Femur (tissue), 1 donor: Measurements from ENCODE around the gene MYO15A.

Experiments used
- DNase-seq: peaks from one replicate; pipeline ENCODE4 v3.0.0-alpha.2; 2017

The MYO15A gene

GRCh38 chr17:18225642-18226283, 117.2 kb downstream of the MYO15A start:
- DNase-seq: peak; percentile 73

DNA sequence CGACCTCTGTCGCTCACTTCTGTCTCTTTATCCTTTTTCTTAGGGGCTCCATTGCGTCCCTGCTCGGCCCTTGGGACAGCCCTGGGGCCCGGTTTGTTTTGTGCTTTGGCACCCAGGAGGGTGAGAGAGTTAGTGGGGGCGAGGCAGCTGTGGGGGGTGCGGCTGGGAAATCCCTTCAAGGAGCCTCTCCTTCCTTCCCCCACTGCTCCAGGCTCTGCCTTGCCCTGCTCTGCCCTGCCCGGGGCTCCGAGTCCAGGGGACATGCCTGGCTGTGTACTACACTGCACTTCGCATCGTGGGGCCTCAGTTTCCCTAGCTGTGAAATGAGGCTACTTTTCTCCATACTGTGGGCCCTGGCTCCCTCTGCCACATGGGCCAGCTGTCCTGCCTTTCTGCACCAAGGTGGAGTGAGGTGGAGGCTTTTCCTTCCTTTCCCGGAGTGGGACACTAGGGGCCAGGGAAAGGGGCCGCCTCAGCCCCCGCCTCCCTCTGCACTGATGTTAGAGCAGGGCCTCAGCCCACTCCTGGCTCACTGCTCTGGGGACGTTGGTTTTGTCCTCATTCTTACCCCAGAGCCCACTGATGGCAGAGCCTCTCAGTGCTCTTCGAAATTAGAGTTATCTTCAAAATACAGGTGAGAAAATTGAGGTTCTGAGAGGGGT, 117.9 kb downstream of the MYO15A start:
- peak; percentile 39 for DNase-seq

- DNase-seq: no peak
Observed at GRCh38 chr17:18227635-18228034, 119.1 kb downstream of the MYO15A start.

DNA sequence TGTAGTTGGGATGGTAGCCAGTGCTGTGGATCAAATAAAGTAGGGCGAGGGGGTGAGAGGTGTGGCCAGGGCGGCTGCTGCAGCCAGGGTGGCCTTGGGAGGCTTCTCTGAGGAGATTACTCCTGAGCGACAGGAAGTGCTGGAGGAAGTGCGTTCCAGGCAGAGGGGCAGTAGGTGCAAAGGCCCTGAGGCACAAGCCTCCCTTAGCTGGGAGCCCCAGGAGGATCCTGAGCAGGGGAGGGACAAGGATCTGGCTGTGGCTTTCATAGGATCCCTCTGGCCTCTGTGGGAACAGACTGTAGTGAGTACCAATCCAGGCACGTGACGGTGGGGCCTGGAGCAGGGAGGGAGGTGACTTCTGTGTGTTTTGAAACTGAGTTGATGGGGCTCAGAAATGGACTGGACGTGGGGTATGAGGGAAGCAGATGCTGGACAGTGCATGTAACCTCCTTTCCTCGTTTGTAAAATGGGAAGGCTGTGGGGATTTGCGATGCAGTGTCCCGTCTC, 119.7 kb downstream of the MYO15A start:
- no peak for DNase-seq

DNA sequence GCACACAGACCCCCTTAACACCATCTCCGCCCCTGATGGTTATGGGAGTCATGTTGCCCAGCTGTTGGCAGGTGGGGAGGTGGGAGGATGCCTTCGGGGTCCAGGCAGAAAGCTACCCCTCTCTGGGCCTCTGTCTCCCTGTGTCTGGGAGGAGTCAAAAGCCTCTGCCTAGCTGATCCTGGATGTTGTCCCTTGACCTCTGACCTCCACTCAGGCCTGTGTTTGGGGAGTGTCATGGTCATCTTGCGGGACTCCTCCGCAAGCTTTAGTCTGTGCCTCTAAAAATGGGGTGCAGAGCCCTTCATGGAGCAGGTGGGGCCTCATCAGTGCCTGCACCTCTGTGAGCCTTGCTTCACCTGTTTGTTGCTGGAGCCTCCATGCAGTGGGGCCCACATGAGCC, 120.7 kb downstream of the MYO15A start:
- DNase-seq: no peak
